Upper lobe of left lung (tissue), 6 donors: ENCODE results near the gene NME1. TPM values are rescaled to one million over a fixed set of nuclear protein-coding genes. Genes with fewer than 3 reads are reported as not detected.
"Not testable (repeated sequence)": the region's sequence is repeated elsewhere in the genome, so short reads cannot be mapped to it uniquely, and the experiment has no call there.

Experiments
- ATAC-seq, 2 donors: fragments of 200-7000 bp; cut with Tn5 transposase; one replicate each; pipeline ENCODE4 v1.9.1; 2022; ENCODE audit warnings: mild to moderate bottlenecking in 2 of 2, moderate library complexity in 2 of 2; ENCODE audit not compliant: low FRiP score in 2 of 2
- DNase-seq, 2 donors: peaks; one replicate each; pipeline ENCODE4 v3.0.0-alpha.2; 2019 to 2020
- H3K27ac ChIP-seq, 4 donors: fragments of 200-600 bp; sonication (generic); one replicate each; pipeline ENCODE4 v1.5.1; 2016 to 2019
- H3K27me3 ChIP-seq, 4 donors: fragments of 200-600 bp; sonication (generic); one replicate each; pipeline ENCODE4 v1.5.1; 2017 to 2019
- H3K36me3 ChIP-seq, 4 donors: fragments of 200-600 bp; sonication (generic); one replicate each; pipeline ENCODE4 v1.5.1; 2016 to 2019
- H3K4me1 ChIP-seq, 4 donors: fragments of 200-600 bp; sonication (generic); one replicate each; pipeline ENCODE4 v1.5.1; 2018 to 2019
- H3K4me3 ChIP-seq, 4 donors: fragments of 200-600 bp; sonication (generic); one replicate each; pipeline ENCODE4 v1.5.1; 2017 to 2019; ENCODE audit warnings: mild to moderate bottlenecking in 2 of 4, moderate library complexity in 1 of 4
- H3K9me3 ChIP-seq, 4 donors: fragments of 200-600 bp; sonication (generic); one replicate each; pipeline ENCODE4 v1.5.1; 2018 to 2019
- CTCF ChIP-seq, 6 experiments: fragments of 450-650 bp in 4 of 6; fragments of 200-600 bp in 2 of 6; sonication (generic) in 2 of 6; IDR thresholded peaks; one replicate each; pipeline ENCODE4 v1.5.1; 2016 to 2019; ENCODE audit warnings: antibody characterized with exemption in 6 of 6
- EP300 ChIP-seq, 4 donors: sonication (generic); formaldehyde crosslinking; IDR thresholded peaks; one replicate each; pipeline ENCODE4 v1.5.1; 2017; ENCODE audit warnings: antibody characterized with exemption in 4 of 4, control low read depth in 2 of 4
- POLR2A ChIP-seq, 4 donors: fragments of 450-650 bp; IDR thresholded peaks; one replicate each; pipeline ENCODE4 v1.5.1; 2016 to 2017; ENCODE audit warnings: antibody characterized with exemption in 4 of 4, mild to moderate bottlenecking in 2 of 4
- POLR2AphosphoS5 ChIP-seq, 2 donors: sonication (generic); formaldehyde crosslinking; IDR thresholded peaks; one replicate each; pipeline ENCODE4 v1.5.1; 2017; ENCODE audit warnings: antibody characterized with exemption in 2 of 2
- WGBS, 2 donors: methylation state at CpG; one replicate each; pipeline ENCODE4 v1.1.5; 2017 to 2018; 5-methylcytosine and 5-hydroxymethylcytosine counted together
- total RNA-seq, 6 donors: library from RNA; depleted of rRNA in 4 of 6; stranded (reverse); fragments of >200 nt in 4 of 6; gene quantifications; one replicate each; pipeline versions ENCODE4 v1.1.0 to v1.2.1, GENCODE V29; 2016 to 2021
- donor health status: DM: no; HTN: no; CAD: no; lungs with moderate emphysema.
- donor health status: DM: no; HTN: yes; CAD: no; lungs with severe emphysema.

NME1 gene
- total RNA-seq, 6 donors from 2014 or later = 4.2 to 54.4 (median 28.9) TPM

DNA sequence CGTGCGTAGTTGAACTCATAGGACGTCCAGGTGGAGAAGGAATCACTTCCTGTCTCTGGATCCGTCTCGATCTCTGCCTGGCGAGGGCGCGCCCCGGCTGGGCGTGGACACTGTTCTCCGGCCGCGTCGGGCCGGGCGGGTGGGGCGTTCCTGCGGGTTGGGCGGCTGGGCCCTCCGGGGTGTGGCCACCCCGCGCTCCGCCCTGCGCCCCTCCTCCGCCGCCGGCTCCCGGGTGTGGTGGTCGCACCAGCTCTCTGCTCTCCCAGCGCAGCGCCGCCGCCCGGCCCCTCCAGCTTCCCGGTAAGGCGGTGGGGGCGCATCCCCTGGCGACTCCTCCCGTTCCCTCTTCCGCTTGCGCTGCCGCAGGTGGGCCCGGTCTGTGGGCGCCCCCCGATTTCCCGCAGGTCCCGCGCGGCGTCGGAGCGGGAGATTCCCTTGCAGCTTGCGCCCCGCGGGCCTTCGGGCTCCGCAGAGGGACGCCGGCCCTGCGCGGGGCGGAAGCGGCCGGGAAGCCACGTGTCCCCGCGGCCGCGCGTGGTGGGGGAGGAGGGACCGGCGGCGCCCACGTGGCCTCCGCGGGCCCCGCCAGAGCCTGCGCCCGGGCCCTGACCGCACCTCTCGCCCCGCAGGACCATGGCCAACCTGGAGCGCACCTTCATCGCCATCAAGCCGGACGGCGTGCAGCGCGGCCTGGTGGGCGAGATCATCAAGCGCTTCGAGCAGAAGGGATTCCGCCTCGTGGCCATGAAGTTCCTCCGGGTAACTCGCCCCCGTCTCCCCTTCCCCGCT lies 13.0 kb downstream of the NME1 start, which contains the start of gene NME2:
NME2 (plus strand) TSS at position 214 of the 789 bp plus-strand sequence; CDS start at position 634, 420 bp downstream.
- Histone ChIP-seq H3K4me1 (peaks cover 12 to 20% (median 17%) of the 10 kb centered on the region in 4 donors), H3K27ac (peak within 1 kb of the TSS; percentile 90 to 94 (median 93)), H3K4me3 (peak within 1 kb of the TSS; percentile 61 to 100 (median 93)), H3K9me3 (no peaks in the 10 kb centered on the region), H3K36me3 (peaks cover 8 to 42% (median 32%) of the 10 kb centered on the region in 4 donors), H3K27me3 (no peaks in the 10 kb centered on the region)
- peak; percentile 96 to 98 for ATAC-seq
- 0 to 1% methylated on average over 5 to 33 of the region's 98 CpGs for WGBS, 2 donors
- peak in 3 of 4 donors; percentile 13 to 73 (median 65) for TF ChIP-seq POLR2A (IDR thresholded peaks at IDR 0.05)
- no peak for TF ChIP-seq CTCF (IDR thresholded peaks at IDR 0.05)
- peak; percentile 70 to 78 for TF ChIP-seq POLR2AphosphoS5 (IDR thresholded peaks at IDR 0.05)
- no peak for TF ChIP-seq EP300 (IDR thresholded peaks at IDR 0.05)
- peak; percentile 94 to 98 for DNase-seq

DNA sequence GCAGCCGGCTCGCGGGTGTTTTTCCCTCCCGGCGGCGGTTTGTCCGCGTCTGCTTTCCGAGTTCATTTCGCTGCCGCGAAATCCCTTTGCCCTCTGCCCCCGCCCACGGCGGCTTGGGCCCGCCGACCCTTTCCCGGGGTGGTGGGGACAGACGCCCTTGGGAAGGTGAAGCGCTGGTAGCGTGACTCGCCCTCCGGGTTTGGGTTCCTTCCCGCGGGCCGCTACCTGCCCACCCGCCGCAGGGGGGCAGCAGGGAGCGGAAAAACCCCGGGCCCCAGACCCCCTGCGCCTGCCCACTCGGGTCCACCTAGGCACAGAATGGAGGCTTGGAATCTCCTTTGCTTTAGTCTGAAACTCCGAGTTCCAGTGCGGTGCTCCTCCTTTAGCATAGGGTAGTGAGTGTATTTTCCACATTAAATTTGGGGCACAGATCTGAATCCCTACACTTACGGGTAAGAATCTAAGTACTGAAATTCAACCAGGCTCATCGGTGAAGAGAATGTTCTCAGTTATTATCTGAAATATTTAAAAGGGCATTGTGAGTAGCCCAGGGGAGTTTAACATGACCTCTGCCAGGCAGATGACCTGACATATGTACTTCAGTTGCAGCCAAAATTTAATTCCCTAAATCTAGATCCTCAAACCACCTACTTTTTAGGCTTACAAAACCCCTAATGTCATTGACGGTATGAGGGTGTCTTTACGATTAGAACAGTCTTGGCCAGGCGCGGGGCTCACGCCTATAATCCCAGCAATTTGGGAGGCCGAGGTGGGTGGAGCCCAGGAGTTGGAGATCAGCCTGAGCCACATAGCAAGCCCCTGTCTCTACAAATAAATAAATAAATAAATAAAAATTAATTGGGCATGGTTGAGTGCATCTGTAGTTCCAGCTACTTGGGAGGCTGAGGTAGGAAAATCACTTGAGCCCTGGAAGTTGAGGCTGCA lies 13.9 kb downstream of the NME1 start:
- H3K4me3 ChIP-seq = peak overlapping the region; percentile 61 to 100 (median 93)
- H3K4me1 ChIP-seq = peaks cover 12 to 20% (median 17%) of the 10 kb centered on the region in 4 donors
- WGBS, 2 donors = 20 to 67% methylated on average over 9 to 37 of the region's 42 CpGs
- DNase-seq (peak; percentile 56 to 91), ATAC-seq (peak; percentile 35 to 74)
- H3K9me3 ChIP-seq = no peaks in the 10 kb centered on the region
- H3K36me3 ChIP-seq = peaks cover 12 to 42% (median 34%) of the 10 kb centered on the region in 4 donors
- peak overlapping the region; percentile 90 to 94 (median 93) for H3K27ac ChIP-seq
- no peaks in the 10 kb centered on the region for H3K27me3 ChIP-seq
- TF ChIP-seq CTCF (IDR thresholded peaks at IDR 0.05) = peak; percentile 63 to 70 (median 67)
- TF ChIP-seq POLR2A (IDR thresholded peaks at IDR 0.05) = no peak
- no peak for TF ChIP-seq POLR2AphosphoS5 (IDR thresholded peaks at IDR 0.05)

GRCh38 chr17:51169340-51169739 lies 16.0 kb downstream of the NME1 start:
- ATAC-seq = no peak
- DNase-seq = no peak
- Histone ChIP-seq H3K36me3 (peaks cover 12 to 52% (median 37%) of the 10 kb centered on the region in 4 donors), H3K9me3 (no peaks in the 10 kb centered on the region), H3K4me3 (no peak overlapping the region), H3K4me1 (peaks cover 12 to 20% (median 17%) of the 10 kb centered on the region in 4 donors), H3K27me3 (no peaks in the 10 kb centered on the region), H3K27ac (no peak overlapping the region)
- TF ChIP-seq CTCF (IDR thresholded peaks at IDR 0.05) (no peak), POLR2A (IDR thresholded peaks at IDR 0.05) (no peak), POLR2AphosphoS5 (IDR thresholded peaks at IDR 0.05) (no peak), EP300 (IDR thresholded peaks at IDR 0.05) (no peak)
- 100% methylated on average over 1 of the region's 1 CpG for WGBS, 2 donors

- peaks cover 12 to 61% (median 37%) of the 10 kb centered on the region in 4 donors for H3K36me3 ChIP-seq
- H3K27me3 ChIP-seq = no peaks in the 10 kb centered on the region
- no peaks in the 10 kb centered on the region for H3K9me3 ChIP-seq
- no peak overlapping the region for H3K4me3 ChIP-seq
- ATAC-seq (no peak), DNase-seq (no peak)
- WGBS, 2 donors = 84 to 94% methylated on average over 2 of the region's 2 CpGs
- H3K27ac ChIP-seq = no peak overlapping the region
- TF ChIP-seq CTCF (IDR thresholded peaks at IDR 0.05) (no peak), EP300 (IDR thresholded peaks at IDR 0.05) (no peak), POLR2AphosphoS5 (IDR thresholded peaks at IDR 0.05) (no peak), POLR2A (IDR thresholded peaks at IDR 0.05) (no peak)
- H3K4me1 ChIP-seq = peaks cover 6 to 14% (median 11%) of the 10 kb centered on the region in 4 donors
These were observed 17.4 kb downstream of the NME1 start for GRCh38 chr17:51170736-51171135.

- WGBS, 2 donors = 83 to 89% methylated on average over 9 of the region's 9 CpGs
- not testable (repeated sequence) for H3K27ac ChIP-seq, H3K4me3 ChIP-seq, H3K9me3 ChIP-seq, ATAC-seq, H3K27me3 ChIP-seq, DNase-seq
- peaks cover 5 to 10% (median 7%) of the 10 kb centered on the region in 4 donors for H3K4me1 ChIP-seq
- peaks cover 12 to 61% (median 37%) of the 10 kb centered on the region in 4 donors for H3K36me3 ChIP-seq
These were observed 18.7 kb downstream of the NME1 start for GRCh38 chr17:51172030-51172429.
